ENCODE data around the gene STPG2.
A peak's percentile ranks its signal among the peaks of the same experiment; 100 is the strongest.

Gene STPG2

DNA sequence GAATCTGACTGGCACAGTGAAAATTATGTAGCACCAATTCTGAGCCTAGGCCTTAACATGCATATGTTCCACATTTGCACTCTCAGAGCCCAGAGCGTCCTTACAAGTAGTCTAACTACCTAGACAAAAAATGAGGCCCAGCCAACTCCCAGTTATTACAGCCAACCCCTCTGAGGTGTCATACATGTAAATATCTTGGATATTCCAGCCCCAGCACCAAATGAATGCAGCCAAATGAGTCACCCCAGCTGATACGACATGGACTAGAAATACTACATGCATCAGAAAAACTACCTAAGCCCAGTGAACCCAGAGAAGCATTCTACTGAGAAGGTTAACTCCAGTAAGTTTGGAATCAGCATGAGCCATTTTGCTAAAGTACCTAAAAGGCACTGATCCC lies 145.1 kb downstream of the STPG2 start:
- TF ChIP-seq, protein P1, sequence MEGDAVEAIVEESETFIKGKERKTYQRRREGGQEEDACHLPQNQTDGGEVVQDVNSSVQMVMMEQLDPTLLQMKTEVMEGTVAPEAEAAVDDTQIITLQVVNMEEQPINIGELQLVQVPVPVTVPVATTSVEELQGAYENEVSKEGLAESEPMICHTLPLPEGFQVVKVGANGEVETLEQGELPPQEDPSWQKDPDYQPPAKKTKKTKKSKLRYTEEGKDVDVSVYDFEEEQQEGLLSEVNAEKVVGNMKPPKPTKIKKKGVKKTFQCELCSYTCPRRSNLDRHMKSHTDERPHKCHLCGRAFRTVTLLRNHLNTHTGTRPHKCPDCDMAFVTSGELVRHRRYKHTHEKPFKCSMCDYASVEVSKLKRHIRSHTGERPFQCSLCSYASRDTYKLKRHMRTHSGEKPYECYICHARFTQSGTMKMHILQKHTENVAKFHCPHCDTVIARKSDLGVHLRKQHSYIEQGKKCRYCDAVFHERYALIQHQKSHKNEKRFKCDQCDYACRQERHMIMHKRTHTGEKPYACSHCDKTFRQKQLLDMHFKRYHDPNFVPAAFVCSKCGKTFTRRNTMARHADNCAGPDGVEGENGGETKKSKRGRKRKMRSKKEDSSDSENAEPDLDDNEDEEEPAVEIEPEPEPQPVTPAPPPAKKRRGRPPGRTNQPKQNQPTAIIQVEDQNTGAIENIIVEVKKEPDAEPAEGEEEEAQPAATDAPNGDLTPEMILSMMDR (IDR thresholded peaks at IDR 0.05; ENCODE audit: control insufficient read depth, extremely low read depth, insufficient read depth), result no peak
- no peak overlapping the region for H3K4me3 ChIP-seq (ENCODE audit: low read depth, low read length)
- no peak for DNase-seq (ENCODE audit: low read depth)

DNA sequence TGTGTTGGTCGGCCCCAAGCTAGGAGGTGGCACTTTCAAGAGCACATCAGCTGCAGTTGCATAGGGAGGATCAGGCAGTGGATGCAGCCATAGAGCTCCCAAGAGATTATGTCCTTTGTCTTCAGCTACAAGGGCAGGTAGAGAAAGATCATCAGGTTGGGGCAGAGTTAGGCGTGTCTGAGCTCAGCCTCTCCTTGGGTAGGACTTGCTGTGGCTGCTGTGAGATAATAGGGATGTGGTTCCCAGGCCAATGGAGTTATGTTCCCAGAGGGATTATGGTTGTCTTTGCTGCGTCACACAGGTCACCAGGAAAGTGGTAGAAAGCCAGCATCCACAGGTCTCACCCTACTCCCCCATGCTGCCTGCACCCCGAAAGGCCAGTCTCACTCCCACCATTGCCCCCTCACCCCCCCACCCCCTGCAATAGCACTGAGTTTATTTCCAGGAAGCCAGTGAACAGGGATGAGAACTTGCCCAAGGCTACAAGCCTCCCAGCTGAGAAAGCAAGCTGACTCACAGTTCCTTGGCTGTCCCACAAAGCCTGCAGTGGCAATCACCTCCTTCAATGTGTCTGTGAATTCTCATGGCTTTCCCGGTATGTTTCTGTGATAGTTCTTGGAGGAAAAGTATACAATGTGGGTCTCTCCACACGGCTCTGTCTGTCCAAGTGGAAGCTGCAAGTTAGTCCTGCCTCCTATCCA lies 148.4 kb downstream of the STPG2 start:
- H3K4me3 ChIP-seq (ENCODE audit: low read depth, low read length), result no peak overlapping the region
- no peak for DNase-seq (ENCODE audit: low read depth)
- TF ChIP-seq, protein P1 (IDR thresholded peaks at IDR 0.05; ENCODE audit: control insufficient read depth, extremely low read depth, insufficient read depth), result no peak

DNA sequence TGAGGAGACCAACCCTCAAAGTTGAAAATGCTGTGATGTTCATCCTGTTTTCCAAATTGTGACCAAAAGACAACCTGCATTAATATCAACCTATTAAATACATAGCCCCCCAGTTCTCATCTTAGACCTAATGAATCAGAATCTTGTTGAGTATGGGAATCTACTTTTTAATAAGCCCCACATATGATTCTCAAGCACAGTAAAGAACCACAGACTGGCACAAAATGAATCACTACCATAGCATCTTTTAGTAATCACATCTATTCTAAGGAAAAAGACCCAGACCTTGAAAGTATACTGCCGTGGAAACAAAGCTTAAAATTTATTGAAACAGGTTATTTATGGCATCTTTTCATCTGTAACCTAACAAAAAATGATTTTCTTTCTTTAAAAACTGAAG lies 152.9 kb downstream of the STPG2 start:
- no peak overlapping the region for H3K4me3 ChIP-seq (ENCODE audit: low read depth, low read length)
- TF ChIP-seq, protein P1 (IDR thresholded peaks at IDR 0.05; ENCODE audit: control insufficient read depth, extremely low read depth, insufficient read depth), result no peak
- no peak for DNase-seq (ENCODE audit: low read depth)

DNA sequence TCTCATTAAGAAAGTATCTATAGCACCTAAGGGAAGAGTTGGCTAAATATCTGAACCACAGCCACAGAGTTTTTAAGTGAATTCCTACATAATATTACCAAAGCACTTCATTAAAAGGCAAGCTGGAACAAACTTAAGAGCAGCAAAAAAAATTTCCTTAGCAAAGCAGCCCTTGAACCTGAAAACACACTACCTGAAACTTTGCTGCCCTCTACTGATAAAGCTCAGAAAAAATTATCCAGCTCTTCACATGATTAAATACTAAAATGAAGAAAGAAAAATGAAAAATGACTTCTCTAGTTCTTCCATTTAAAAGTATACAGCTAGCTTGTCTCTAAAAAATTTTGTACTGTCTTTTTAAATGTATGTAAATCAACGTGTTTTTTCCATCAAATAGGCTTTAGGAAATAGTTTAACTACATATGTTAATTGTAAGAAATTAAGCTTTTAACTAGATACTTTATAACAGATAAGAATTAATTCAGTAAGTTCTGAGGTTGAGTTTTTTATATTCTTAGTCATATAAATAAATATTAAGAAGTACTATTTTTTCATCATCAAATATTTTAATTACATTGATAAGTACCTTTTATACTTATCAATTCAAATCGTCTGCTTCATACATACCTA lies 156.1 kb downstream of the STPG2 start:
- TF ChIP-seq, protein P1 (IDR thresholded peaks at IDR 0.05; ENCODE audit: control insufficient read depth, extremely low read depth, insufficient read depth), result peak; percentile 64
- no peak overlapping the region for H3K4me3 ChIP-seq (ENCODE audit: low read depth, low read length)
- DNase-seq (ENCODE audit: low read depth), result peak; percentile 28

DNA sequence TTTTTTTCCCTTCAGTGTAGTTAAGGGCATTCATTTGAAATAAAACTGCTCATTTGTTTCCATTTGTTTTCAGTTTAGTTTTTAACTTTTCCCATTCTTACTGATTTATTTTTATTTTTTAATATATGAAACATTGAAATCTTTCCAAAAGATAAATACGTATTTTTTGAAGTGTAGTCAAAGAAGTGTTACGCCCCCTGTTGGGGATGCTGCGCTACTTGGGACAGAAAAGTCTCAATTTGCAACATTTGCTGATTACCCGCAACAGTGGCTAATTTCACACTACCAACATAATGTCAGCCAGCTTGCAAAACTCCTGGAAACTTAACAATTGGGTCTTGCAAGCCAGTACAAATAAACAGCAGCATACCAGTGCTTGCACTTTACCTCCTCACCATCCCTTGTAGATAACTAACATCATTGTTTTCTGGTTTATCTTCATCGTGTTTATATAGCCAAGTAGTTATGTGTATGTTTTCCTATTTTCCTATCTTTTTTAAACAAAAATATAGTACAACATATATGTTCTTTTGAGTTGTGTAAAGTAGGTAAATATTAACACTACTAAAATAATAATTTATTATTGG lies 158.6 kb downstream of the STPG2 start:
- TF ChIP-seq, protein P1 (IDR thresholded peaks at IDR 0.05; ENCODE audit: control insufficient read depth, extremely low read depth, insufficient read depth), result peak; percentile 29; the same call in 1 of the 2 replicates
- no peak for DNase-seq (ENCODE audit: low read depth)
- H3K4me3 ChIP-seq (ENCODE audit: low read depth, low read length), result no peak overlapping the region

DNA sequence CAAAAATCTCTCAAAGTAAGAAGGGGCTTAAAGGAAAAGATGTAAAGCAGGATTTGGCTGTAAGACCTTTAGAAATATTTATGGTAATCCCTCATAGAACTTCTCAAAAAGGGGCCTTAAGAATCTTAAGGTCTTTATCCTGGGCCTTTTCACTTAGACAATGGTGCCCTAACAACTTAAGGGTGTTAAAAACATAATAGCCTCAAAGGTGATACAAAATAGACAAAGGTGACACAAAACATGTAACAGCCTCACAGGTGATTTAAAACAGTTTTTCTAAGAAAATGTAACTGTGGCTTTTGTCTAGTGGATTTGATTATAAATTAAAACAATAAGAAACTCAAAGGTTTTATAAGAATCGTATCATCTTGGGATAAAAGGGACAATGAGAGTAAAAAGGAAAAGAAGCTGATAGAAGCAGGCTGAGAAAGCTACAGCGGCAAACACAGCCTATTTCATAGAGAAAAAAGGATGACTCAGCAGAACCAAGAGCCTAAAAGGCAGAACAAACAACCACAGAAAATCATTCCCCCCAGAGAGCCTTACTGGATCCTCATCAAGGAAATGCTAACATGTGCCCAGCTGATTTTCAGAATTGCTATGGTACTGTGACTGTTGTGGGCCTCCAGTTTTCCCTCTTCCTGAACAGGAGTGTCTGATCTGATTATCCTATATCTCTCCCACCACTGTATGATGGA lies 164.3 kb downstream of the STPG2 start:
- DNase-seq (ENCODE audit: low read depth), result no peak
- TF ChIP-seq, protein P1 (IDR thresholded peaks at IDR 0.05; ENCODE audit: control insufficient read depth, extremely low read depth, insufficient read depth), result no peak
- no peak overlapping the region for H3K4me3 ChIP-seq (ENCODE audit: low read depth, low read length)

Measured in LNCaP clone FGC (cell line).